ENCODE data around the gene SYNJ1.
"Not testable (repeated sequence)": the region's sequence is repeated elsewhere in the genome, so short reads cannot be mapped to it uniquely, and the experiment has no call there.

The SYNJ1 gene

DNA sequence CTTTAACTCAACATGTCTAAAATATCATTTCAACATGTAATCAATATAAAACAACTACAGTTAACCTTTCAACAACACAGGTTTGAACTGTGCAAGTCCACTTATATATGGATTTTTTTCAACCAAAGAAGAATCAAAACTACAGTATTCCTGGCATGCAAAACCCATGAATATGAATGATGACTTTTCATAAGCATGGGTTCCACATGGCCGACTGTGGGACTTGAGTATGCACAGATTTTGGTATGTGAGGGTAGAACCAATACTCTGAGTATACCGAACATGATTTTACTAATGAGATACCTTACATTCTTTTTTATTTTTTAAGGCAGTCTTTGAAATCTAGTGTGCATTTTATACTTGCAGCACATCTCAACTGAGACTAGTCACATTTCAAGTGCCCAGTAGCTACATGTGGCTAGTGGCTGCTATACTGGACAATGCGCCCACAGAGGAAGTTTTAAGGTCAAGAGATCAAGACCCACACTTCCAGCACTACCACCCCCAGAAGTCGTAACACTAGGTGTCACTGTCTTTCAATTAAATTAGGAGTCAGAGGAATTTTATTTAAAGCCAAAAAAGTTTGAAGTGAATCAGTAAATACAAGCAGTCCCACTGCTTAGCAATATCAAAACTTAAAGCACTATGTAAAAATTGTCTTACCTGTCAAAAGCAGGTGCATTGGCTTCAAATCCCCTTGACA is 40.0 kb downstream of the SYNJ1 start:
- no peak for DNase-seq

GRCh38 chr21:32682696-32683474 is 44.9 kb downstream of the SYNJ1 start:
- DNase-seq, result no peak

GRCh38 chr21:32674731-32675130 is 53.1 kb downstream of the SYNJ1 start:
- DNase-seq, result peak in 1 of 3 experiments; percentile 50

- DNase-seq, result no peak
Measured at GRCh38 chr21:32674038-32674437, 53.8 kb downstream of the SYNJ1 start.

- no peak for DNase-seq
Measured at GRCh38 chr21:32666258-32666657, 61.6 kb downstream of the SYNJ1 start.

- not testable (repeated sequence) for DNase-seq
Measured at GRCh38 chr21:32664095-32664494, 63.7 kb downstream of the SYNJ1 start.

GRCh38 chr21:32661981-32662380 is 65.8 kb downstream of the SYNJ1 start:
- DNase-seq, result not testable (repeated sequence)

DNA sequence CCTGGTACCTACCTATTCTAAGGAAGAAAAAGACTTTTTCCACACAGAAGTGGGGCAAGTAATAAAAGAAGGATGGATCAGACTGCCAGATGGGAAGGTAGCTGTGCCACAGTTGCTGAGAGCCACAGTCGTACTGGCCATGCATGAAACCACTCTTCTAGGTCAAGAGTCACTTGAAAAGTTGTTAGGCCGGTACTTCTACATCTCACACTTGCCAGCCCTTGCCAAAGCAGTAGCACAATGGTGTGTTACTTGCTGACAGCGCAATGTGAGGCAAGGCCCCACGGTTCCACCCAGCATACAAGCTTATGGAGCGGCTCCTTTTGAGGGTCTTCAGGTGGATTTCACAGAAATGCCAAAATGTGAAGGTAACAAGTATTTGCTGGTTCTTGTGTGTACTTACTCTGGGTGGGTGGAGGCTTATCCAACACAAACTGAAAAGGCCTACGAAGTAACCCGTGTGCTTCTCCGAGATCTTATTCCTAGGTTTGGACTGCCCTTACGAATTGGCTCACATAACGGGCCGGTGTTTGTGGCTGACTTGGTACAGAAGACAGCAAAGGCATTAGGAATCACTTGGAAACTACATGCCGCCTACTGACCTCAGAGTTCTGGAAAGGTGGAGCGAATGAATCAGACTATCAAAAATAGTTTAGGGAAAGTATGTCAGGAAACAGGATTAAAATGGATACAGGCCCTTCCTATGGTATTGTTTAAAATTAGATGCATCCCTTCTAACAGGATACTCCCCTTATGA is 66.6 kb downstream of the SYNJ1 start:
- DNase-seq, result not testable (repeated sequence)

GRCh38 chr21:32658524-32658923 is 69.3 kb downstream of the SYNJ1 start:
- DNase-seq, result no peak

DNA sequence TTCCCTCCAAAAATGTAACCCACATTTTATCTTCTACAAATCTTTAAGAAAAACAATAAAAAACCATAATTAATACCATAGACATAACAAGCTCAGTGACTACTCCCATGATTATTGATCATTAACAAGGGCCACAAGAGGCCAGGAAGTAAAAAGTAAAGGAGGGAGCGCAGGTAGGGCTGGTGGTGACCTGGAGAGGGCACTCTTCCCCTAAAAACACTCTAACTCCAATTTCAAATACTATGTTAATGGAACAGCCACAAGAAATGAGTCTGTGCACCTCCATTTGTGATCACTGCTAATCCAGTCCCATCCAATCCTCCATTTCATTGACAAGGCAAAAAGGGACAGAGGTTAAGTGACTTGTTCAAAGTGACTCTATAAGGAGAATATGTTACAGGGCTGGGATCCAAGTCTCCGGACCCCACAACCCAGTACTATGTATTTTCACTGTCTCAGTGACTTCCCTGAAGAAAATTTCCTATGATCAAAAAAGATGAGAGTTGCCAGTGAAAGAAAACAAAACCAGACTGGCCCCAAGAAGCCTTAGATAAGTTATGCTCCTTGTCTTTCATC is 74.4 kb downstream of the SYNJ1 start:
- peak in 2 of 3 experiments; percentile 12 to 63 for DNase-seq

- no peak for DNase-seq
Measured at GRCh38 chr21:32648165-32648564, 79.6 kb downstream of the SYNJ1 start.

DNA sequence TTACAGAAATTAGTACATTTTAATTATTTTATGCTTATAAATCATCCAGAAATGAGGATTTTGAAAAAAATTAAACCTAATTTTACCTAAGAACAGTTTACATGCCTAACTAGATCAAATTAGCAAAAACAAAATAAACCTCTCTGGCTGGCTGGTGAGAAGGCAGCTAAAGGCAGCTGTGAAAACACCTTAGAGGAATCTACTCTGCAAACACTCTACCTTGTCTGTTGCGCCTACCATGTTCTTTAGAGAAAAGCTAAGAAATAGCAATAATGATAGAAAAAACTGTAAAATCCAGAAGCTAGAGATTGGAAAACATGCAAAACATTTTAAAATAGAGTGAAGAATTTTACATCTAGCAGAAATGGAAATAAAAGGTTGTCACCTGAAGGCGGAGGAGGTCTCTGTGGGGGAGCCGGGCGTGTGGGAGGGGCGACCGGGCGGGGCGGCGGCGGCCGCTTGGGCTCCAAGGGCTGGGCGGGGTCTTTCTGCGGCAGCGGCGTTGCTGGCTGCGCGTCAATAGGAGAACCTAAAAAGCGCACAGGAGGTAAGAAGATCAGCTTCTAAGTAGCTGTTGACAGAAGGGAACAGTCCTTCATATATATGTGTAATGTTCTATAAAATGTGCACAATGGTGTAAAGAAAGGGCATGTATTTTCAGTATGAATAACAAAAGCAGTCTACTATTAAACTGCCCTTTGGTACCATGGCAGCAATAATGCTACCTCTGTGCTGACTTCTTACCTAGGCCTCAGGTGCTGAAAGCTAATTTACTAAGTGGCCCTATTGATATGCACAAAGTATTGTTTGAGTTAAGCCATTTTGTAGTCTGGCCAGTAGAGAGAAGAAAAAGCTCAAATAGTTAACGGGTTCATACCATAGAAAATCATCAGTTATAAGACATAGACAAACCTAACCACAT is 82.3 kb downstream of the SYNJ1 start:
- no peak for DNase-seq

DNA sequence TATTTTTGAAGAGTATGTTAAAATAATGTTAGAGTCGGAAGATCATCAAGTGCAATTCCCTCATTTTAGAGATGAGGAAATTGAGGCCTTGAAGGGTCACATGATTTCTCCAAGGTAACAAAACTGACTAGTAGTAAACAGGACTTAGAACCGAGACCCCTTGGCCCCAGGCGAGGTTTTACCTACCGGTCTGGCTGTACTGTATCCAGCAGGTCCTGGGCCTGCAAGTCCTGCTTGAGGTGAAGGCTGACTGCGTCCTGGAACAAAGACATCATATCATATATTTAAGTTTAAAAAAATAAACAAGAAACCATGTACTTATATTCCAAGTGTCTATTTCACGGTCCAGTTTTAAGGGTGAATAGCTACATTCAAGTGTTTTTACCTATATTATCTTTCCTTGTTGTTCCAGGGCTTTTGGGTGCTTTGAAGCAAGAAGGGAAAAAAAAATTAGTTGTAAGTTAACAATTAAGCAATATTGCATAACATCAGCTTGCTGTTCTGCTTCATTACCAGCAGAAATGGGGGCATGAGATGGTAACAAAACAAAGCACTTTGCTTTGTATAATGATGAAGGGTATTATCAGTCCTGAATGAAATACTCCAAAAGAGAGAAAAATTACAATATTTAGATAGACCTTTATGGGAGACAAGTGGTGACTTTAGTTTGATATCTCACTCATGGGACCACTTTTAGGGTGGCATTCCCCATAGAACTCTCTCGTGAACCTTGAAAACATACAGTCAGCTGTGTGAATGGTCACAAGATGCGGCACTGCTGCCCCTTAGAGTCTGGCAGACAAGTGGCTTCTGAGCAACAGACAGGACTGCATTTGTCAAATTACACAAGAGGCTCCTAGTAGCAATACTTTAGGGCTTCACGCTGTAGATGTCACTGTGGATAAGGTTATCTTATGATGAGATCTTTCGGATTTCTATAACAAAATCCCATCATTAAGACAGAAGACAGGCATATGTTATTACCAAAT is 85.8 kb downstream of the SYNJ1 start:
- peak in 1 of 3 experiments; percentile 6 for DNase-seq

DNA sequence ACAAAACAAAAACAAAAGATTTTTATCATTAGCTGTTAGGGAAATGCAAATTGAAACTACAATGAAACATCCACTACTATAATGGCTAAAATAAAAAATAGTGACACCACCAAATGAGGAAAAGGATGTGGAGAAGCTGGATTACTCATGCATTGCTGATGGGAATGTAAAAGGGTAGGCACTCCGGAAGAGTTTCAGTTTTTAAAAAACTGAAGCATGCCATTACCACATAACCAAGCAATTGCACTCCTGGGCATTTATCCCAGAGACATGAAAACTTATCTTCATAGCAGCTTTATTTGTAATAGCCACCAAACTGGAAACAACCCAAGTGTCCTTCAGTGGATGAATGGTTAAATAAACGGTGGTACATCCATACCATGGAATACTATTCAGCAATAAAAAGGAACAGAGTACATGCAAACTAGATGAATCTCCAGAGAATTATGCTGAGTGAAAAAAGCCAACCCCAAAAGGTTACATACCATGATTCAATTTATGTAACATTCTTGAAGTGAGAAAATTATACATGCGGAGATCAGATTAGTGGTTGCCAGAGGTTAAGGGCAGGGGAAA is 101.1 kb downstream of the SYNJ1 start:
- no peak for DNase-seq

- DNase-seq, result not testable (repeated sequence)
Measured at GRCh38 chr21:32618218-32618617, 109.6 kb downstream of the SYNJ1 start.

- peak in 2 of 3 experiments; percentile 32 to 65 for DNase-seq
Measured at GRCh38 chr21:32613436-32614043, 114.3 kb downstream of the SYNJ1 start.

GRCh38 chr21:32612999-32613337 is 114.8 kb downstream of the SYNJ1 start:
- DNase-seq, result no peak

- peak; percentile 89 to 97 (median 97) for DNase-seq
Measured at GRCh38 chr21:32612075-32612998, 115.5 kb downstream of the SYNJ1 start, which contains the start of gene CFAP298. Gene CFAP298 (minus strand): TSS chr21:32612377. CDS start chr21:32612243, 134 bp downstream.
